Activated T-cell treated with anti-CD3 and anti-CD28 coated beads, Interleukin-2, amount 50 U/mL, for 72 hours (primary cell): ENCODE data around the gene SAMD4A. TPM values are rescaled to one million over a fixed set of nuclear protein-coding genes. Genes with fewer than 3 reads are reported as not detected.

Experiments used
- ATAC-seq, 2 donors: fragments of 150-1000 bp; cut with Tn5 transposase; replicated peaks in 1 of 2; 2 replicates each; pipeline ENCODE4 v1.10.0; 2021; ENCODE audit warnings: moderate library complexity in 2 of 2, mild to moderate bottlenecking in 1 of 2
- DNase-seq, 2 donors: peaks; one replicate each; pipeline ENCODE4 v3.0.0; 2021 to 2022; ENCODE audit warnings: mixed read lengths in 1 of 2
- H3K27ac Mint-ChIP-seq: one replicate; pipeline ENCODE4 v1.8.0; 2022; ENCODE audit warnings: mild to moderate bottlenecking, moderate library complexity, mixed read lengths
- H3K27me3 Mint-ChIP-seq: one replicate; pipeline ENCODE4 v1.8.0; 2022; ENCODE audit warnings: low read depth, mixed read lengths
- H3K36me3 Mint-ChIP-seq, 2 donors: one replicate each; pipeline ENCODE4 v1.8.0; 2022; ENCODE audit warnings: mixed read lengths in 2 of 2, mild to moderate bottlenecking in 1 of 2; ENCODE audit not compliant: insufficient read depth in 2 of 2
- H3K4me1 Mint-ChIP-seq: one replicate; pipeline ENCODE4 v1.8.0; 2022; ENCODE audit warnings: low read depth, mixed read lengths
- H3K4me3 Mint-ChIP-seq, 2 donors: one replicate each; pipeline ENCODE4 v1.8.0; 2022; ENCODE audit warnings: mild to moderate bottlenecking in 2 of 2, mixed read lengths in 2 of 2, moderate library complexity in 2 of 2
- H3K9me3 Mint-ChIP-seq, 2 donors: one replicate each; pipeline ENCODE4 v1.8.0; 2022; ENCODE audit warnings: mixed read lengths in 2 of 2
- total RNA-seq, 2 donors: library from RNA; stranded (reverse); gene quantifications; one replicate each; pipeline ENCODE4 v1.2.3, GENCODE V29; 2022

Gene SAMD4A
- total RNA-seq, 2 donors from 2014 or later, result 8.2 to 10.1 TPM

- DNase-seq (no peak), ATAC-seq (no peak)
- Mint-ChIP-seq H3K9me3 (no peaks in the 10 kb centered on the region), H3K4me3 (no peak overlapping the region), H3K4me1 (peaks cover 35% of the 10 kb centered on the region), H3K27ac (no peak overlapping the region), H3K27me3 (peaks cover 38% of the 10 kb centered on the region), H3K36me3 (peaks cover 0 to 2% of the 10 kb centered on the region in 2 donors)
Observed at GRCh38 chr14:54675236-54676128, 108.6 kb downstream of the SAMD4A start.

DNA sequence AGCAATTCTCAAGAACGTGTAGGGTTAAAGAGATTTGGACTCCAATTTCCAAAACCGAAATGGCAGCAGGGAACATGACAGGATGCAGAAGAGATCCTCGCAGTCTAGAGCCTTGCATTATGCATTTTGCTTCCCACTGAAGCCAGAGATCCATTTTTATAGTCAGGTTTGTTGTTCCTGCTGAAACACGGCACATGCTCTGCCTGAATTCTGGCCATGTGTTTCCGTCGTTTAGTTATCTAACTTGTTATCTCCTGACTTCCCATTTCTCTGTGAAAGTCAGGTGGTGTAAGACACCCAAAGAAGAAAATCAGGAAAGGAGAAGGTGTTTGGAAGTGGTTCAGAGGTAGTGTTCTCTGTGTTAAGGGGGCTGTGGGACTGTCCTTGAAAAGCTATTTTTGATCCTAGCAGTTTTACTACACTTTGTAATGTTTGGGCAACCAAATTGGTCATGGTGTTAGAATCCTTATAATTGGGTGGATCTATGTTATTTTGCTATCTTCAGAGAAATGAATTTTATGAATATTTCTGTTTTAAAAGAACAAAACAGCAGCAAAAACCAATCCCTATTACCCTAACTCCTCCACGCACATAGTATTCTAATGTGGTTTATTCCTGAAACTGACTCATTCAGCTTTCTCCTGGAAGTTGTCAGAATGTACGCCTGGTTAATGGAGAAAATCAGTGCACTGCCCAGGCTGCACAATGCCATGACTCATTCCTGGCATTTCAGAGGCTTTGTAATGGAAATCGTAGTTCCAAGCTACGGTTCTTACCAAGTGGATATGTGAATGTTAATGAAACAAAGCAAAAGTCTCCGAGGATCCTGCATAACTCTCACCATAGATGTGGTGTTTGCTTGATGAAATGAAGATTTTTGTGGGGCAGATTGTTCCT, 110.1 kb downstream of the SAMD4A start:
- Mint-ChIP-seq H3K36me3 (no peaks in the 10 kb centered on the region), H3K27ac (no peak overlapping the region), H3K9me3 (no peaks in the 10 kb centered on the region), H3K4me1 (peaks cover 22% of the 10 kb centered on the region), H3K27me3 (peaks cover 25% of the 10 kb centered on the region), H3K4me3 (no peak overlapping the region)
- ATAC-seq (no peak), DNase-seq (no peak)

DNA sequence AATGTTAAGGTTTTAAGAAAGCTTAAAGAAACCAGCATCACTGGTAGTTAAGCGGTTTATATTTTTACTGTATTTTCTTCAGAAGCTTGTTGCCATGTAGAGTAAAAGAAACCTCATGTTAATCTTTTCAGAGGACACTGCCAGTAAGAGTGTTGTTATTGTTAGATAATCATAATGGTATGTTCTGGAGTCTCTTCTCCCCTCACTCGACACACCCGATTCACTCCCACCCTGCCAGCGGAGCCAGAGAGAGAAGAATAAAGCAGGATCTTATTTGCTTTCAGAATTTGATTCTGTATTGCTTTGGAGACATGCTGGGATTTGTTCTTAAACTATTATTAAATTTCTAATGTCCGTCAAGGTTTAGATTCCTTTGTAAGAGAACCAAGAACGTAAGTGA, 113.7 kb downstream of the SAMD4A start:
- Mint-ChIP-seq H3K9me3 (no peaks in the 10 kb centered on the region), H3K4me3 (no peak overlapping the region)
- ATAC-seq, result no peak

DNA sequence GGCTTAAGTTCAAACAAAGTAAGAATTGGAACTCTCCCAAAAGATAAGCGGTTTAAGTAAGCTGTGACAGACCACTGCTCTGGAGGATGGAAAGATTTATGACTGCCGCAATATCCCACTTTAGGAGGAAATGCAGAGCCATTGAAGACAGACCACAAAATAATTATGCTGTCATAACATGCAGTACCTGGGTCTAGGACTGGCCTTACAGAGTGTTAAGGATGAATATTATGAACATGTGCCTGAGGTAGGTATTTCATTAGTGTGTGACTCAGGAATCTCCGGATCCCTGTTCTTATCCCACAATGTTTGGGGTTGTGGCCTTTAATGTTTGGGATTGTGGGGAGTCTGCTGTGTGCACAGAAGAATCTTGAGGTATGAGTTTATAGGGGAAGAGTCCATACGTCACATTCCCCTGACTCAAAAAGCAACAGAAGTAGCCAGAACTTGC, 114.9 kb downstream of the SAMD4A start:
- H3K36me3 Mint-ChIP-seq, result peaks cover 2% of the 10 kb centered on the region in 2 donors
- no peak overlapping the region for H3K4me3 Mint-ChIP-seq
- peaks cover 11% of the 10 kb centered on the region for H3K4me1 Mint-ChIP-seq
- DNase-seq, result no peak
- peaks cover 32% of the 10 kb centered on the region for H3K27me3 Mint-ChIP-seq
- H3K9me3 Mint-ChIP-seq, result no peaks in the 10 kb centered on the region
- no peak overlapping the region for H3K27ac Mint-ChIP-seq
- no peak for ATAC-seq

More for the DNA sequence above, 113.7 kb downstream of the SAMD4A start:
- H3K4me1 Mint-ChIP-seq, result peaks cover 10% of the 10 kb centered on the region
- DNase-seq, result no peak
- peaks cover 25% of the 10 kb centered on the region for H3K27me3 Mint-ChIP-seq
- peaks cover 2% of the 10 kb centered on the region in 2 donors for H3K36me3 Mint-ChIP-seq
- no peak overlapping the region for H3K27ac Mint-ChIP-seq

GRCh38 chr14:54682578-54682977, 115.7 kb downstream of the SAMD4A start:
- Mint-ChIP-seq H3K27ac (no peak overlapping the region), H3K4me3 (no peak overlapping the region), H3K4me1 (peaks cover 12% of the 10 kb centered on the region), H3K36me3 (peaks cover 2% of the 10 kb centered on the region in 2 donors), H3K9me3 (no peaks in the 10 kb centered on the region), H3K27me3 (peaks cover 36% of the 10 kb centered on the region)
- ATAC-seq (no peak), DNase-seq (no peak)

- peaks cover 24% of the 10 kb centered on the region for H3K4me1 Mint-ChIP-seq
- ATAC-seq (no peak), DNase-seq (no peak)
- H3K27me3 Mint-ChIP-seq, result peaks cover 33% of the 10 kb centered on the region
- peaks cover 2% of the 10 kb centered on the region in 2 donors for H3K36me3 Mint-ChIP-seq
- no peaks in the 10 kb centered on the region for H3K9me3 Mint-ChIP-seq
- no peak overlapping the region for H3K4me3 Mint-ChIP-seq
- no peak overlapping the region for H3K27ac Mint-ChIP-seq
Observed at GRCh38 chr14:54683882-54684794, 117.2 kb downstream of the SAMD4A start.

- Mint-ChIP-seq H3K27me3 (peaks cover 38% of the 10 kb centered on the region), H3K9me3 (no peaks in the 10 kb centered on the region), H3K36me3 (peaks cover 2% of the 10 kb centered on the region in 2 donors), H3K4me1 (peaks cover 29% of the 10 kb centered on the region), H3K27ac (no peak overlapping the region), H3K4me3 (no peak overlapping the region)
- ATAC-seq (peak in 1 of 2 donors; percentile 39), DNase-seq (no peak)
Observed at GRCh38 chr14:54685286-54685845, 118.4 kb downstream of the SAMD4A start.

- Mint-ChIP-seq H3K4me3 (no peak overlapping the region), H3K27me3 (peaks cover 38% of the 10 kb centered on the region), H3K9me3 (no peaks in the 10 kb centered on the region), H3K36me3 (peaks cover 2% of the 10 kb centered on the region in 2 donors), H3K4me1 (peaks cover 29% of the 10 kb centered on the region), H3K27ac (no peak overlapping the region)
- ATAC-seq (no peak), DNase-seq (no peak)
Observed at GRCh38 chr14:54686219-54686870, 119.4 kb downstream of the SAMD4A start.

- ATAC-seq (no peak), DNase-seq (no peak)
- Mint-ChIP-seq H3K4me3 (no peak overlapping the region), H3K36me3 (peaks cover 2% of the 10 kb centered on the region in 2 donors), H3K9me3 (no peaks in the 10 kb centered on the region), H3K27ac (no peak overlapping the region), H3K4me1 (peaks cover 35% of the 10 kb centered on the region), H3K27me3 (peaks cover 39% of the 10 kb centered on the region)
Observed at GRCh38 chr14:54686871-54687749, 120.2 kb downstream of the SAMD4A start.

- Mint-ChIP-seq H3K27me3 (peaks cover 45% of the 10 kb centered on the region), H3K36me3 (peaks cover 2% of the 10 kb centered on the region in 2 donors), H3K4me3 (no peak overlapping the region), H3K9me3 (no peaks in the 10 kb centered on the region), H3K4me1 (peaks cover 35% of the 10 kb centered on the region), H3K27ac (no peak overlapping the region)
- DNase-seq (no peak), ATAC-seq (no peak)
Observed at GRCh38 chr14:54687750-54688119, 120.8 kb downstream of the SAMD4A start.

DNA sequence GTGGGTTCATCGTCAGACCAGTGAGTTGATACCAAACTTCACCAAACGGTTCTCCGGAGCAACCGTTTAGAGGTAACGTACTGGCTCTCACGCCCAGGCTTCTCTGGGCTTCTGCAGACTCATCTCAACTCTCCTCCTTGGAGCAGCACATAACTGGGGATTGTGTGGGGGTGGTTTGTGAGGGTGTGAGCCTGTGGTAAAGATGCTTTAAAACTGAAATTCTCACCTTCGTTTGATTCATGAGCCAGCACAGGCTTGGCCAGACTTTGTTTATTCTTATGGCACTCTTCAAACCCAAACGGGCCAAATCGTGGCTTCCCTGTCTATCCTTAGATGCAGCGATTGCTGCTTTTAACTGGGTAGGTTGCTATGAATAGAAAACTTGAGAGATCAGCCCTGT, 121.3 kb downstream of the SAMD4A start:
- peak; percentile 73 to 77 for ATAC-seq
- DNase-seq, result no peak
- H3K27me3 Mint-ChIP-seq, result peaks cover 48% of the 10 kb centered on the region
- H3K4me3 Mint-ChIP-seq, result no peak overlapping the region
- no peaks in the 10 kb centered on the region for H3K9me3 Mint-ChIP-seq
- peaks cover 35% of the 10 kb centered on the region for H3K4me1 Mint-ChIP-seq
- H3K36me3 Mint-ChIP-seq, result peaks cover 2% of the 10 kb centered on the region in 2 donors
- no peak overlapping the region for H3K27ac Mint-ChIP-seq
